ENCODE results near the gene MPG. TPM values are rescaled to one million over a fixed set of nuclear protein-coding genes. Genes with fewer than 3 reads are reported as not detected.
A peak's percentile ranks its signal among the peaks of the same experiment; 100 is the strongest.

Gene MPG
- total RNA-seq, 4 donors from 2014 or later, result 22.3 to 63.2 (median 51.2) TPM

- TF ChIP-seq POLR2AphosphoS5 (IDR thresholded peaks at IDR 0.05), result peak; percentile 54 to 71 (median 63)
- TF ChIP-seq EP300 (IDR thresholded peaks at IDR 0.05; ENCODE audit: low read depth), result no peak
- TF ChIP-seq POLR2A (IDR thresholded peaks at IDR 0.05), result peak; percentile 62
- TF ChIP-seq CTCF (IDR thresholded peaks at IDR 0.05), result peak in 3 of 5 experiments; percentile 13 to 30 (median 26)
- peak; percentile 79 for DNase-seq
- no peaks in the 10 kb centered on the region for H3K27me3 ChIP-seq
- in situ Hi-C loops (cut with MboI; ENCODE audit: low pct_ligation_motif_present in 1 of 4, low pct_unique_long_range_greater_than_20kb in 1 of 4, low sequenced_read_pairs in 3 of 4) (no loop called here), intact Hi-C loops (cut with DNase I; ENCODE audit: low total_unique reads) (no loop called here)
- H3K36me3 ChIP-seq, result no peaks in the 10 kb centered on the region
- peaks cover 16 to 55% (median 33%) of the 10 kb centered on the region in 4 donors for H3K4me1 ChIP-seq
- WGBS, 2 donors (ENCODE audit: low coverage in 1 of 2), result 0 to 10% methylated on average over 6 to 28 of the region's 57 CpGs
- H3K4me3 ChIP-seq, result peak overlapping the region; percentile 59 to 82 (median 69)
- no peaks in the 10 kb centered on the region for H3K9me3 ChIP-seq
- peak overlapping the region; percentile 87 to 92 (median 90) for H3K27ac ChIP-seq
These were observed 6.3 kb upstream of the MPG start for GRCh38 chr16:71540-72401.

DNA sequence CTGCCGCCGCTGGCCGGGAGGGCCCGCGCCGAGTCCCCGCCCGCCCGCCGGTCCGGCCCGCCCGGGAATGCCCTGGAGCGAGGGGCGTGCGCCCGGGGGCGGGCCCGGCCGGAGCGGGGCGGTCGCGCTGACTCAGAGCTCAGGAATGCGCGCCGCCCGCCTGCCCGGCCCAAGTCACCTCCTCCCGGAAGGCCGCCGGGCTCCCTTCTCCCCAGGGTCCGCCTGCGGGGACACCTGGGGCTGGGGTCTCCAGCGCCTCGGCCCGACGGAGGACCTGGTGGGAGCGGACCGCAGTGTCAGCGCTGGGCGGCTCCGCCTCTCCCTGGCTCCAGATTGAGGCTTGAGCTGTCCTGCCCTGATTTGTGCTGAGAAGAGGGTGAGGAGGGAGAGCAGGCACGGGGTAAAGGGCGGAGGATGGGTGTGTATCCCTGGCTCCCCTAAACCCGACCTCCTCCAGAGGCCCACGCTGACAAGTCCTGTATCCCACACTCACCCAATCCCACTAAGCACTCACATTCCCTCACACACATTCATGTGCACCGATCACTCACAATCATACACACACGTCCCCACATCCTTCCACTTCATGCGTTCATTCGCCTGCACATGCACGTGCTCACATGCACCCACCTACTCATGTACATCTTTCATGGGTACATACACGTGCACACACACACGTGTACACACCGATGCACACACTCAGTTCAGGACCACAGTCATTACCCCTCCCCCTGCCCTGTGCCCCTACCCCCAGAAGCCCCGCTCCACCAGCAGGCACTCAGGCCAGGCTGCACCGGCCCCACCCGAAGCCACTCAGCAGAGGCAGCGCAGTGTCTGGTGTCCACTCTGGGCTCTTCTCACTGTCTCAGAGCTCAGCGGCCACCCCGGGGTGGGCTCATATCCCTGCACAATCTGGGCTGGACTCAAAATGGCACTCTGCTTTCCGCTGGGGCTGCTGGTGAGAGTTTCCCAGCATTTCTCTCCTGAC, 5.2 kb upstream of the MPG start, which contains the start of gene RHBDF1:
Gene RHBDF1 (minus strand): TSS at position 71 of the 988 bp plus-strand sequence. CDS start 7,616 bp downstream, outside the sequence.
- TF ChIP-seq POLR2AphosphoS5 (IDR thresholded peaks at IDR 0.05) (peak in 2 of 3 donors; percentile 13 to 27), POLR2A (IDR thresholded peaks at IDR 0.05) (no peak), EP300 (IDR thresholded peaks at IDR 0.05; ENCODE audit: low read depth) (no peak)
- in situ Hi-C loops (cut with MboI; ENCODE audit: low pct_ligation_motif_present in 1 of 4, low pct_unique_long_range_greater_than_20kb in 1 of 4, low sequenced_read_pairs in 3 of 4), result no loop called here
- H3K4me1 ChIP-seq, result peaks cover 20 to 66% (median 44%) of the 10 kb centered on the region in 4 donors

GRCh38 chr16:74051-74746, 3.8 kb upstream of the MPG start:
- Histone ChIP-seq H3K4me1 (peaks cover 20 to 63% (median 50%) of the 10 kb centered on the region in 4 donors), H3K4me3 (no peak overlapping the region), H3K9me3 (no peaks in the 10 kb centered on the region), H3K27ac (peak overlapping the region; percentile 3 to 92 (median 60)), H3K36me3 (no peaks in the 10 kb centered on the region), H3K27me3 (no peaks in the 10 kb centered on the region)
- WGBS, 2 donors (ENCODE audit: low coverage in 1 of 2), result 66% methylated on average over 12 of the region's 12 CpGs; no CpG with 5 or more reads in 1 of the 2 donors
- intact Hi-C loops (cut with DNase I; ENCODE audit: low total_unique reads) (no loop called here), in situ Hi-C loops (cut with MboI; ENCODE audit: low pct_ligation_motif_present in 1 of 4, low pct_unique_long_range_greater_than_20kb in 1 of 4, low sequenced_read_pairs in 3 of 4) (no loop called here)
- TF ChIP-seq CTCF (IDR thresholded peaks at IDR 0.05), result no peak
- no peak for TF ChIP-seq EP300 (IDR thresholded peaks at IDR 0.05; ENCODE audit: low read depth)
- no peak for TF ChIP-seq POLR2A (IDR thresholded peaks at IDR 0.05)
- no peak for TF ChIP-seq POLR2AphosphoS5 (IDR thresholded peaks at IDR 0.05)
- no peak for DNase-seq

More for the DNA sequence above, 5.2 kb upstream of the MPG start, which contains the start of gene RHBDF1:
- Histone ChIP-seq H3K4me3 (peak within 1 kb of the TSS; percentile 59 to 82 (median 69)), H3K9me3 (no peaks in the 10 kb centered on the region), H3K36me3 (no peaks in the 10 kb centered on the region), H3K27me3 (no peaks in the 10 kb centered on the region), H3K27ac (peak within 1 kb of the TSS; percentile 87 to 92 (median 90))
- intact Hi-C loops (cut with DNase I; ENCODE audit: low total_unique reads), result no loop called here
- DNase-seq, result peak; percentile 73
- WGBS, 2 donors (ENCODE audit: low coverage in 1 of 2), result 0 to 34% methylated on average over 1 to 23 of the region's 62 CpGs

DNA sequence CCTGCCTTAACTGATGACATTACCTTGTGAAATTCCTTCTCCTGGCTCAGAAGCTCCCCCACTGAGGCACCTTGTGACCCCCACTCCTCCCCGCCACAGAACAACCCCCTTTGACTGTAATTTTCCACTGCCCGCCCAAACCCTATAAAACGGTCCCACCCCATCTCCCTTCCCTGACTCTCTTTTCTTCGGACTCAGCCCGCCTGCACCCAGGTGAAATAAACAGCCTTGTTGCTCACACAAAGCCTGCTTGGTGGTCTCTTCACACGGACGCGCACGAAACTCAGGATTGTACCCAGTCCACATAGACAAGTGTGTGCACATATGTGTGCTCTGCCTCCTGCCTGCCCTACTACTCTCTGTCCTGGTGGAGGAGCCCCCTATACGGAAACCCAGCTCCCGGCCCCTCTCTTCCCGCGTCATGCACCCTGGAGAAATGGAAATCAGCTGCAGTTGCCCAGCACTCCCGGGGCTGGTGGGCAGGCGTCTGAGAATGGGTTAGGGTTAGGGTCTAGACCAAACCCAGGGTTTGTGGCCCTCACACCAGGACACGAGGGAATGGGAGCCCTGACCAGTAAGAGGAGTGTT, 3.2 kb upstream of the MPG start:
- no peak for DNase-seq
- in situ Hi-C loops (cut with MboI; ENCODE audit: low pct_ligation_motif_present in 1 of 4, low pct_unique_long_range_greater_than_20kb in 1 of 4, low sequenced_read_pairs in 3 of 4) (no loop called here), intact Hi-C loops (cut with DNase I; ENCODE audit: low total_unique reads) (no loop called here)
- Histone ChIP-seq H3K27me3 (no peaks in the 10 kb centered on the region), H3K27ac (peak overlapping the region; percentile 88 to 94 (median 92)), H3K9me3 (no peaks in the 10 kb centered on the region), H3K4me1 (peaks cover 20 to 63% (median 50%) of the 10 kb centered on the region in 4 donors), H3K36me3 (no peaks in the 10 kb centered on the region), H3K4me3 (no peak overlapping the region)
- TF ChIP-seq CTCF (IDR thresholded peaks at IDR 0.05) (no peak), POLR2AphosphoS5 (IDR thresholded peaks at IDR 0.05) (no peak)
- WGBS, 2 donors (ENCODE audit: low coverage in 1 of 2), result 60 to 83% methylated on average over 1 to 16 of the region's 16 CpGs
